Measurements from ENCODE around the gene PPM1M.
"Not testable (repeated sequence)": the region's sequence is repeated elsewhere in the genome, so short reads cannot be mapped to it uniquely, and the experiment has no call there.

Gene PPM1M

GRCh38 chr3:52283306-52283705 lies 37.7 kb downstream of the PPM1M start:
- Histone ChIP-seq H4K91ac (ENCODE audit: low read depth, low read length) (no peak overlapping the region), H3K79me2 (ENCODE audit: control insufficient read depth, insufficient read depth, low read length, poor library complexity) (peaks cover 6% of the 10 kb centered on the region), H3K4me3 (ENCODE audit: low read depth, low read length) (no peak overlapping the region), H3K4me1 (ENCODE audit: control insufficient read depth in 1 of 2, insufficient read depth in 2 of 2, low read length in 2 of 2) (peaks cover 12 to 16% of the 10 kb centered on the region in 2 experiments), H4K12ac (ENCODE audit: low read depth, low read length) (no peak overlapping the region), H3K18ac (ENCODE audit: low read length) (no peak overlapping the region), H2BK120ac (ENCODE audit: insufficient read depth, low read length, poor library complexity) (no peak overlapping the region), H3K27ac (ENCODE audit: low read depth, low read length) (no peak overlapping the region), H3K9ac (ENCODE audit: low read length) (no peak overlapping the region), H3K4ac (ENCODE audit: low read depth, low read length) (no peak overlapping the region), H2BK5ac (ENCODE audit: low read depth, low read length, poor library complexity) (no peak overlapping the region), H3K9me3 (ENCODE audit: insufficient read depth, low read depth, low read length) (no peaks in the 10 kb centered on the region), H2AK5ac (ENCODE audit: low read length) (no peak overlapping the region), H2AFZ (ENCODE audit: insufficient read depth, low read length, poor library complexity) (no peak overlapping the region), H3K14ac (ENCODE audit: low read length) (no peak overlapping the region), H3K4me2 (ENCODE audit: low read length) (no peak overlapping the region), H3K27me3 (ENCODE audit: insufficient read depth, low read length) (no peaks in the 10 kb centered on the region), H4K8ac (ENCODE audit: low read depth, low read length) (no peak overlapping the region), H2BK12ac (ENCODE audit: low read length) (no peak overlapping the region), H3K36me3 (ENCODE audit: control insufficient read depth in 1 of 2, insufficient read depth in 2 of 2, low read length in 2 of 2) (no peaks in the 10 kb centered on the region), H3K79me1 (ENCODE audit: low read length) (peaks cover 13% of the 10 kb centered on the region), H3K23ac (ENCODE audit: low read length) (no peak overlapping the region)
- no peak for DNase-seq
- no CpG with 5 or more reads among the region's 1 CpG for WGBS (ENCODE audit: extremely low coverage, insufficient coverage, insufficient read length)

DNA sequence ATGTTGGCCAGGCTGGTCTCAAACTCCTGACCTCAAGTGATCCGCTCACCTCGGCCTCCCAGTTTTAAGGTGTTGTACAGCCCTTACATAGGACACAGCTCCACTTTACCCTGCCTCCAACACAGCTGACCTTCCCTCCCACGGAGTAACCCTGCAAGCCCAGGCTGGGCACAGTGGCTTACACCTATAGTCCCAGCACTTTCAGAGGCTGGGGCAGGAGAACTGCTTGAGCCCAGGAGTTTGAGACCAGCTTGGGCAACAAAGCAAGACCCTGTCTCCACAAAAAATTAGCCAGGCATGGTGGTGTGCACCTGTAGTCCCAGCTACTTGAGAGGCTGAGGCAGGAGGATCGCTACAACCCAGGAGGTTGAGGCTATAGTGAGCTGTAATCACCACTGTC lies 38.5 kb downstream of the PPM1M start:
- not testable (repeated sequence) for H3K23ac ChIP-seq (ENCODE audit: low read length); H4K12ac ChIP-seq (ENCODE audit: low read depth, low read length); H2AFZ ChIP-seq (ENCODE audit: insufficient read depth, low read length, poor library complexity); H3K79me2 ChIP-seq (ENCODE audit: control insufficient read depth, insufficient read depth, low read length, poor library complexity); H3K27me3 ChIP-seq (ENCODE audit: insufficient read depth, low read length); H3K18ac ChIP-seq (ENCODE audit: low read length); H3K36me3 ChIP-seq (ENCODE audit: control insufficient read depth in 1 of 2, insufficient read depth in 2 of 2, low read length in 2 of 2); H3K14ac ChIP-seq (ENCODE audit: low read length); H4K91ac ChIP-seq (ENCODE audit: low read depth, low read length); H2BK5ac ChIP-seq (ENCODE audit: low read depth, low read length, poor library complexity); H3K27ac ChIP-seq (ENCODE audit: low read depth, low read length); H3K9ac ChIP-seq (ENCODE audit: low read length); DNase-seq; H3K79me1 ChIP-seq (ENCODE audit: low read length); H2BK12ac ChIP-seq (ENCODE audit: low read length); H3K9me3 ChIP-seq (ENCODE audit: insufficient read depth, low read depth, low read length); H3K4ac ChIP-seq (ENCODE audit: low read depth, low read length); H3K4me3 ChIP-seq (ENCODE audit: low read depth, low read length); H2AK5ac ChIP-seq (ENCODE audit: low read length); H3K4me2 ChIP-seq (ENCODE audit: low read length); H2BK120ac ChIP-seq (ENCODE audit: insufficient read depth, low read length, poor library complexity); H4K8ac ChIP-seq (ENCODE audit: low read depth, low read length)
- no CpG with 5 or more reads among the region's 4 CpGs for WGBS (ENCODE audit: extremely low coverage, insufficient coverage, insufficient read length)
- peaks cover 11 to 18% of the 10 kb centered on the region in 2 experiments for H3K4me1 ChIP-seq (ENCODE audit: control insufficient read depth in 1 of 2, insufficient read depth in 2 of 2, low read length in 2 of 2)

GRCh38 chr3:52286777-52287110 lies 41.2 kb downstream of the PPM1M start:
- H2AFZ ChIP-seq (ENCODE audit: insufficient read depth, low read length, poor library complexity): no peak overlapping the region
- H2BK5ac ChIP-seq (ENCODE audit: low read depth, low read length, poor library complexity): no peak overlapping the region
- H3K4me2 ChIP-seq (ENCODE audit: low read length): peak overlapping the region; percentile 65
- H4K12ac ChIP-seq (ENCODE audit: low read depth, low read length): peak overlapping the region; percentile 33
- H3K79me2 ChIP-seq (ENCODE audit: control insufficient read depth, insufficient read depth, low read length, poor library complexity): peaks cover 2% of the 10 kb centered on the region
- no CpG with 5 or more reads among the region's 8 CpGs for WGBS (ENCODE audit: extremely low coverage, insufficient coverage, insufficient read length)
- H2AK5ac ChIP-seq (ENCODE audit: low read length): no peak overlapping the region
- H3K18ac ChIP-seq (ENCODE audit: low read length): no peak overlapping the region
- H3K4me3 ChIP-seq (ENCODE audit: low read depth, low read length): no peak overlapping the region
- peak overlapping the region; percentile 59 for H3K14ac ChIP-seq (ENCODE audit: low read length)
- H4K8ac ChIP-seq (ENCODE audit: low read depth, low read length): peak overlapping the region; percentile 100
- H3K23ac ChIP-seq (ENCODE audit: low read length): no peak overlapping the region
- peaks cover 0 to 2% of the 10 kb centered on the region in 2 experiments for H3K36me3 ChIP-seq (ENCODE audit: control insufficient read depth in 1 of 2, insufficient read depth in 2 of 2, low read length in 2 of 2)
- H3K4ac ChIP-seq (ENCODE audit: low read depth, low read length): no peak overlapping the region
- H3K9ac ChIP-seq (ENCODE audit: low read length): peak overlapping the region; percentile 54
- peak overlapping the region; percentile 41 for H4K91ac ChIP-seq (ENCODE audit: low read depth, low read length)
- DNase-seq: no peak
- no peak overlapping the region for H2BK120ac ChIP-seq (ENCODE audit: insufficient read depth, low read length, poor library complexity)
- no peak overlapping the region for H2BK12ac ChIP-seq (ENCODE audit: low read length)
- H3K79me1 ChIP-seq (ENCODE audit: low read length): peaks cover 2% of the 10 kb centered on the region
- no peak overlapping the region for H3K27ac ChIP-seq (ENCODE audit: low read depth, low read length)
- H3K27me3 ChIP-seq (ENCODE audit: insufficient read depth, low read length): no peaks in the 10 kb centered on the region
- H3K9me3 ChIP-seq (ENCODE audit: insufficient read depth, low read depth, low read length): no peaks in the 10 kb centered on the region
- peaks cover 10 to 13% of the 10 kb centered on the region in 2 experiments for H3K4me1 ChIP-seq (ENCODE audit: control insufficient read depth in 1 of 2, insufficient read depth in 2 of 2, low read length in 2 of 2)

DNA sequence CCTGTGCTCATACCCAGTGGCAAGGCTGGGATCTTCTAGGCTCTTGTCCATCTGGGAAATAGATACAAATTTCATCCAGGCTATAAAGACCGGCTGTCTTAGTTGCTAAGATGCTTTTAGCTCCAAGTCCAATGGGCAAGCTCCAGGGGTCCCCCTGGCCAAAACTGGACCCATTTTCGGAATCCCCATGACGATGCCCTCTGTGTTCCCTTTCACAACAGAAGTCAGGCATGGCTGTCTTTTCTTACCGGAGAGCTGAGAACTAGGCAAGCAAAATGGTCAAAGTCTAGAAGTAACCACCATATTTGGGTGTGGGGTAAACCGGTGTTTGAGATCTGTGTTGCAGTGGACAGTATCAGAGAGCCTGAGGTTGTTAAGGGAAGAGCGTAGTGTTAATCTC lies 43.1 kb downstream of the PPM1M start:
- Histone ChIP-seq H3K9ac (ENCODE audit: low read length) (no peak overlapping the region), H3K14ac (ENCODE audit: low read length) (no peak overlapping the region), H4K91ac (ENCODE audit: low read depth, low read length) (peak overlapping the region; percentile 32), H2AFZ (ENCODE audit: insufficient read depth, low read length, poor library complexity) (no peak overlapping the region), H3K4me3 (ENCODE audit: low read depth, low read length) (no peak overlapping the region), H3K27ac (ENCODE audit: low read depth, low read length) (no peak overlapping the region), H3K4me2 (ENCODE audit: low read length) (no peak overlapping the region), H3K79me2 (ENCODE audit: control insufficient read depth, insufficient read depth, low read length, poor library complexity) (peaks cover 2% of the 10 kb centered on the region), H2BK12ac (ENCODE audit: low read length) (no peak overlapping the region), H3K27me3 (ENCODE audit: insufficient read depth, low read length) (no peaks in the 10 kb centered on the region), H3K9me3 (ENCODE audit: insufficient read depth, low read depth, low read length) (no peaks in the 10 kb centered on the region), H4K12ac (ENCODE audit: low read depth, low read length) (no peak overlapping the region), H2BK120ac (ENCODE audit: insufficient read depth, low read length, poor library complexity) (no peak overlapping the region), H2BK5ac (ENCODE audit: low read depth, low read length, poor library complexity) (no peak overlapping the region), H3K36me3 (ENCODE audit: control insufficient read depth in 1 of 2, insufficient read depth in 2 of 2, low read length in 2 of 2) (peaks cover 2 to 10% of the 10 kb centered on the region in 2 experiments), H3K4me1 (ENCODE audit: control insufficient read depth in 1 of 2, insufficient read depth in 2 of 2, low read length in 2 of 2) (peaks cover 8 to 9% of the 10 kb centered on the region in 2 experiments), H3K4ac (ENCODE audit: low read depth, low read length) (peak overlapping the region; percentile 15), H2AK5ac (ENCODE audit: low read length) (peak overlapping the region; percentile 4), H3K23ac (ENCODE audit: low read length) (no peak overlapping the region), H3K18ac (ENCODE audit: low read length) (no peak overlapping the region), H4K8ac (ENCODE audit: low read depth, low read length) (peak overlapping the region; percentile 48), H3K79me1 (ENCODE audit: low read length) (peaks cover 2% of the 10 kb centered on the region)
- WGBS (ENCODE audit: extremely low coverage, insufficient coverage, insufficient read length): no CpG with 5 or more reads among the region's 6 CpGs
- DNase-seq: no peak
